ES-I3 (cell line): ENCODE results near the gene XIRP1.

Experiments used
- H3K36me3 ChIP-seq: 2 replicates; pipeline ENCODE4 v1.6.1; 2013; ENCODE audit warnings: mild to moderate bottlenecking, low read length, control low read depth, moderate library complexity; ENCODE audit not compliant: insufficient read depth
- H3K4me1 ChIP-seq: 2 replicates; pipeline ENCODE4 v1.6.1; 2013; ENCODE audit warnings: mild to moderate bottlenecking, control low read depth, low read length; ENCODE audit not compliant: insufficient read depth
- H3K9ac ChIP-seq: 2 replicates; pipeline ENCODE4 v1.6.1; 2013; ENCODE audit warnings: low read depth, mild to moderate bottlenecking, low read length, moderate library complexity
- H3K9me3 ChIP-seq: 2 replicates; pipeline ENCODE4 v1.6.1; 2013; ENCODE audit warnings: mild to moderate bottlenecking, low read length, moderate library complexity; ENCODE audit not compliant: control insufficient read depth, insufficient read depth

Gene XIRP1

DNA sequence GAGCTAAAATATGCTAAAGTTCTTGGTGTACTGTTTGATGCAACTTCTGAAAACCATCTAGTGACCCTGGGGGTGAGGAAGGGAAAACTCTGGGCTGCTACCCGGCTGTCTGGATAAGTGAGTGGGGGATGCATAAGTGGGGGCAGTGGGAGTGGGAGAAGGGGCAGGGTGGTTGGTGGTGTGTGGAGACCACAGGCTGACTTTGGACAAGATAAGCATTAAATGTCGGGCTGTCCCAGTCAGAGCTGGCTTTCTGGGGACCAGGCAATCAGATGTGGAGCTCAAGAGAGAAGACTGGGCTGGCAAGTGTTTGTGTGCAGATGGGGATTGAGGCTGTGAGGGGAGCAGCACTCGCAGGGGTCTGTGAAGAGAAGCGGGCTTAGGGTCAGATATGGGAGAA is 11.0 kb upstream of the XIRP1 start:
- no peaks in the 10 kb centered on the region for H3K9me3 ChIP-seq
- H3K9ac ChIP-seq: no peak overlapping the region
- H3K4me1 ChIP-seq: peaks cover 8% of the 10 kb centered on the region
- H3K36me3 ChIP-seq: no peaks in the 10 kb centered on the region

- Histone ChIP-seq H3K36me3 (no peaks in the 10 kb centered on the region), H3K9me3 (no peaks in the 10 kb centered on the region), H3K4me1 (peaks cover 4% of the 10 kb centered on the region; the same call in 1 of the 2 replicates), H3K9ac (no peak overlapping the region)
These were observed 9.7 kb upstream of the XIRP1 start for GRCh38 chr3:39202094-39202493.

- Histone ChIP-seq H3K9ac (no peak overlapping the region), H3K36me3 (no peaks in the 10 kb centered on the region), H3K4me1 (peaks cover 11% of the 10 kb centered on the region; the same call in 1 of the 2 replicates), H3K9me3 (no peaks in the 10 kb centered on the region)
These were observed 4.4 kb upstream of the XIRP1 start for GRCh38 chr3:39196671-39197356.

- Histone ChIP-seq H3K36me3 (no peaks in the 10 kb centered on the region), H3K9me3 (no peaks in the 10 kb centered on the region), H3K9ac (no peak overlapping the region), H3K4me1 (peaks cover 11% of the 10 kb centered on the region; the same call in 1 of the 2 replicates)
These were observed 3.6 kb upstream of the XIRP1 start for GRCh38 chr3:39196034-39196433.

- Histone ChIP-seq H3K4me1 (peaks cover 11% of the 10 kb centered on the region; the same call in 1 of the 2 replicates), H3K9ac (no peak overlapping the region), H3K9me3 (no peaks in the 10 kb centered on the region), H3K36me3 (no peaks in the 10 kb centered on the region)
These were observed 996 bp upstream of the XIRP1 start for GRCh38 chr3:39193391-39193790.

GRCh38 chr3:39191773-39192172 is 622 bp downstream of the XIRP1 start:
- H3K4me1 ChIP-seq: peaks cover 4% of the 10 kb centered on the region; the same call in 1 of the 2 replicates
- no peaks in the 10 kb centered on the region for H3K36me3 ChIP-seq
- no peak overlapping the region for H3K9ac ChIP-seq
- H3K9me3 ChIP-seq: no peaks in the 10 kb centered on the region

DNA sequence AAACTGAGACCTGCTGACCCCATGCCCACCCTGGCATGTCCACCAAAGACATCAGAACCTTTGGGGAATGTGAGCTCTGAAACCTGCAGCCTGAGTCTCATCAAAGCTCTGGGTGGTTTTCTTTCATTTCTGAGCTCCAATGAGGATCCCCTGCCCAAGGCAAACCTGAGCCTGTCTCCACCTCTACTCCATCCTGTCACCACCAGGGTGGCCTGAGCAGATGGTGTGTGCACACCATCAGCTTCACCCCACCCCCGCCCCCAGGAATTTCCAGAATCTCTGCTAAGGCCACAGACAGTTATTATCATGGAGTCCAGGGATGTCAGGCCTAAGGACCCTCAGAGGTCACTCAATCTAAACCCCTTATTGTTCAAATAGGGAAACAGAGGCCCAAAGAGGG is 1.3 kb downstream of the XIRP1 start:
- no peaks in the 10 kb centered on the region for H3K4me1 ChIP-seq
- no peaks in the 10 kb centered on the region for H3K9me3 ChIP-seq
- H3K36me3 ChIP-seq: no peaks in the 10 kb centered on the region
- H3K9ac ChIP-seq: no peak overlapping the region

DNA sequence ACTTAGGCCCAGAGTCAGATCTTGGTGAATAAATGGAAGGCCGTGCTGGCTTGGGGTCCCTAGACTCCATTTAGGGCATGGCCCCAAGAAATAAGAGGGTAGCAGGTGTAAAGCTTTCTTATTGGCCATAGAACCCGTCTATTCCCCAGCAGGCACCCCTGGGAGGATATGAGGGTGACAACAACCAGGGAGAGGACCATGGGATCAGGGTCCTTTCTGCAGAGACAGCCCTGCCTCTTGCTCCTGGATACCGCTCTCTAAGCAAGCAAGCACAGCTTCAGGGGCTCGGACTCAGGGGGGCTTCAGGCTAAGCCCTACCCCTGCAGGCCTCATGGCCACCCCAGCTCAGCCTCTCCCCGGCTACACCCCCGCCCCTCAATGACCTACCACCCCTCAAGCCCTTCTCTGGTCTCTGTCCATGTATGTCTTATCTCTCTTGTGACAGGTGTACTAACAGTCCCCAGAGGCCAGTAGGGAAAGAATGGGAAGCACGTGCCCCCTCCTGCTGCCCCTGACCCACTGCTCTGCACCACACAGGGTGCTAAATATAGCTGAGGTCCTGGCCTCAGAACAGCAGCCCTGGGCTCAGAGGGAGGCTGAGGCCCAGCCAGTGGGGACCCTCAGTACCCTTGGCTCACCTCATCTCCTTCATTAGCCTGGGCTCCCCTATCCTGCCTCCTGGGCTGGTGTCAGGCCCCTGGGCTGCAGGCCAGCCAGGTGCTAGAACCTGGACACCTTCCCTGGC is 1.9 kb downstream of the XIRP1 start:
- no peaks in the 10 kb centered on the region for H3K36me3 ChIP-seq
- no peaks in the 10 kb centered on the region for H3K9me3 ChIP-seq
- no peaks in the 10 kb centered on the region for H3K4me1 ChIP-seq
- H3K9ac ChIP-seq: no peak overlapping the region

GRCh38 chr3:39189959-39190269 is 2.5 kb downstream of the XIRP1 start:
- no peaks in the 10 kb centered on the region for H3K4me1 ChIP-seq
- H3K9me3 ChIP-seq: no peaks in the 10 kb centered on the region
- no peaks in the 10 kb centered on the region for H3K36me3 ChIP-seq
- H3K9ac ChIP-seq: no peak overlapping the region

DNA sequence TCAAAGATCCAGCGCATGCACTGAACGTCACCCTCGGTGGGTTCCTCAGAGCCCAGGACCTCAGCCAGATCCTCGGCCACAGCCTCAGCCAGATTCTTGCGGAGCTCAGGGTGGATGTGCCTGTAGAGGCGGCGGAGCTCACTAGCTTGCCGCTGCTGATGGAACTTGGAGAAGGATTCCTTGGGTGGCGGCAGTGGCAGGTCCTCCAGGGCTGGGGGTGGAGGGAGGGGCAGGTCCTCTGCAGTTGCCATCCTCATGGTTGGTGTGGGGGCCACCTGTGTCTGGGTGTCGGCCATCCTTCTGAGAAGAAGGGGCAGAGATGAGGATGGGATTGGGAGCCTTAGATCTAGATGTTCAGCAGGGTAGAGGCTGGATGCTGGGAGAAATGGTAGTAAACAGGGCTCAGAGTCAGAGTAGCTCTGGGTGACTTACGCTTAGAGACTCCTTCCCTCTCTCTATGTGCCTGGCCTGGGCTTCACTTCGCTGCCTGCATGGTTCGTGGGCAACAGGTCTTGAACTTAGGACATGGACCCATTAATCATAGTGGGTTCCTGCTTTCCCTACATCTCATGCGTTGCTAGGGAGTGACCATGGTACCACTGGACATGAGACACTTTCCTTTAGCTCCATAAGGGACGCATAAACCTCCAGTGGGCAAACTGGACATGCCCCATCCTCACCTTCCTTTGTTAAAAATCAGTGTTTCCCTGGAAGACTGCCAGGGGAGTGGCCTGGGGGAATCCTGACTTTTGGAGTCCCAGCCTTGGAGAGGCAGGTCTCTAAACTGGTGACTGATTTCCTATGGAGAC is 3.0 kb downstream of the XIRP1 start:
- Histone ChIP-seq H3K4me1 (no peaks in the 10 kb centered on the region), H3K36me3 (no peaks in the 10 kb centered on the region), H3K9me3 (no peaks in the 10 kb centered on the region), H3K9ac (no peak overlapping the region)

GRCh38 chr3:39188271-39189149 is 3.9 kb downstream of the XIRP1 start:
- H3K36me3 ChIP-seq: no peaks in the 10 kb centered on the region
- no peaks in the 10 kb centered on the region for H3K4me1 ChIP-seq
- H3K9me3 ChIP-seq: no peaks in the 10 kb centered on the region
- no peak overlapping the region for H3K9ac ChIP-seq

GRCh38 chr3:39187372-39188155 is 4.8 kb downstream of the XIRP1 start:
- Histone ChIP-seq H3K9me3 (no peaks in the 10 kb centered on the region), H3K4me1 (0 out of 2 replicates have a peak, but pooled peaks cover under 1% of the 10 kb centered on the region), H3K36me3 (no peaks in the 10 kb centered on the region), H3K9ac (no peak overlapping the region)

DNA sequence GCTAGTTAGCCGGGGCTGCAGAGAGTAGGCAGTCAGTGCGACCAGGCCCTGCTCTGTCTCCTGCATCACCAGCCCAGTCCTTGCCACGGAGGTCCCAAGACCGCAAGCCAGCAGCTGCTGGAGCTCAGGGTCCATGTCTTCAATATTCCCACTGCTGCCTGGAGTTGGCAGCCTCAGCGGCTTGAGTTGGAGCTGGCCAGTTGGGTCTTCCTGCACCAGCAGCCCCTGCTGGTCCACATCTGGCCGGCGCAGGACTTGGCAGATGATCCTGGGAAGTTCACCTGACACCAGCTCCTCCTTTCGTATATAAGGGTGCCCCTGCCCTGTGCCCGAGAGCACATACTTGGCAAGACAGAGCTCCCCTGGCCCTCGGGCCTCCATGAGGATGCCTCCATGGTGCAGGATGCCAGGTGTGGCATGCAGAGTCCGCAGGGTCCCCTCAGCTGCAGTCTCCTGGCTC is 5.7 kb downstream of the XIRP1 start:
- Histone ChIP-seq H3K4me1 (peaks cover 7% of the 10 kb centered on the region; the same call in 1 of the 2 replicates), H3K9ac (no peak overlapping the region)

More for the DNA sequence above, 5.7 kb downstream of the XIRP1 start:
- no peaks in the 10 kb centered on the region for H3K9me3 ChIP-seq
- H3K36me3 ChIP-seq: no peaks in the 10 kb centered on the region
